OCI-LY3 (cell line): ENCODE data around the gene DVL3.
A peak's percentile ranks its signal among the peaks of the same experiment; 100 is the strongest.

Experiments
- H2AFZ ChIP-seq: fragments of 200-600, 300-600 bp; shearing (Covaris generic); 2 replicates; pipeline ENCODE4 v1.6.0; 2014; ENCODE audit warnings: antibody characterized with exemption, low read depth, low read length
- H3K27ac ChIP-seq: fragments of 200-600, 300-600 bp; sonication (generic); 2 replicates; pipeline ENCODE4 v1.5.1; 2014; ENCODE audit warnings: mild to moderate bottlenecking, low read length, moderate library complexity, mixed read lengths
- H3K27me3 ChIP-seq: fragments of 200-600, 300-600 bp; sonication (generic); 2 replicates; pipeline ENCODE4 v1.6.1; 2014; ENCODE audit warnings: low read depth, low read length, mixed read lengths
- H3K36me3 ChIP-seq: fragments of 200-600, 300-600 bp; sonication (generic); replicated peaks from 2 replicates; pipeline ENCODE3; 2014; ENCODE audit warnings: low read depth, low read length, mixed read lengths
- H3K4me1 ChIP-seq: fragments of 300-600, 200-600 bp; sonication (generic); 2 replicates; pipeline ENCODE4 v1.6.1; 2014; ENCODE audit warnings: low read length, mixed read lengths
- H3K4me2 ChIP-seq: fragments of 200-600, 300-600 bp; sonication (generic); 2 replicates; pipeline ENCODE4 v1.6.1; 2014; ENCODE audit warnings: low read length, mixed read lengths
- H3K4me3 ChIP-seq: fragments of 300-600, 200-600 bp; sonication (generic); 2 replicates; pipeline ENCODE4 v1.5.1; 2014; ENCODE audit warnings: antibody characterized with exemption, mild to moderate bottlenecking, low read length, moderate library complexity
- H3K79me2 ChIP-seq: fragments of 300-600, 200-600 bp; shearing (Covaris generic); 2 replicates; pipeline ENCODE4 v1.6.1; 2014; ENCODE audit warnings: mild to moderate bottlenecking, low read length, mixed read lengths
- H3K9ac ChIP-seq: fragments of 300-600, 200-600 bp; shearing (Covaris generic); 2 replicates; pipeline ENCODE4 v1.6.0; 2014; ENCODE audit warnings: mild to moderate bottlenecking, low read length, moderate library complexity
- H3K9me3 ChIP-seq: fragments of 200-600, 300-600 bp; shearing (Covaris generic); 2 replicates; pipeline ENCODE4 v1.6.1; 2014; ENCODE audit warnings: low read length, mixed read lengths; ENCODE audit not compliant: insufficient read depth
- H4K20me1 ChIP-seq: fragments of 200-600, 300-600 bp; sonication (generic); 2 replicates; pipeline ENCODE4 v1.6.1; 2016; ENCODE audit warnings: low read length, mixed read lengths; ENCODE audit not compliant: insufficient read depth
- EZH2phosphoT487 ChIP-seq: fragments of 200-600 bp; shearing (Covaris generic); IDR thresholded peaks from 2 replicates; pipeline ENCODE4 v1.6.1; 2018; ENCODE audit warnings: antibody characterized with exemption, mixed run types, low read depth
- TF ChIP-seq, protein P1 (sequence below): fragments of 200-600, 300-600 bp; sonication (generic); IDR thresholded peaks from 2 replicates; pipeline ENCODE4 v1.5.1; 2014; ENCODE audit warnings: antibody characterized with exemption, low read length, low read depth

Gene DVL3

DNA sequence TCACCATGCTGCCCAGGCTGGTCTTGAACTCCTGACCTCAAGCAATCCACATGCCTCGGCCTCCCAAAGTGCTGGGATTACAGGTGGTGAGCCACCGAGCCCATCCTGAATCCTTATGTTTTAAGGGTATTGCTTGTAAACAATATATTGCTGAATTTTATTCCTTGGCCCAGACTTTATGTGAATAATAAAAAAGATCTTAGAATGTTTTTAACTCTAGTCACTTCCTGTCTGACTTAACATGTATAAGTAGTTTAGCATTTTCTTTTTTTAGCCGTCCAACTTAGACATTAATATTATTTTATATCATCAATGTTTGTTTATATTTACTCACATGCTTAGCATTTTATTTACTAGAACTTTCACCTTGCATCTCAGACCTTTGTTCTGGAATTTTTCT lies 29.2 kb upstream of the DVL3 start:
- H3K36me3 ChIP-seq, result no peaks in the 10 kb centered on the region
- H3K4me3 ChIP-seq, result no peak overlapping the region
- no peak overlapping the region for H2AFZ ChIP-seq
- H3K27me3 ChIP-seq, result no peaks in the 10 kb centered on the region
- no peaks in the 10 kb centered on the region for H3K4me1 ChIP-seq
- no peak overlapping the region for H3K9ac ChIP-seq
- H3K79me2 ChIP-seq, result no peaks in the 10 kb centered on the region
- TF ChIP-seq EZH2phosphoT487, result no peak
- TF ChIP-seq, protein P1, sequence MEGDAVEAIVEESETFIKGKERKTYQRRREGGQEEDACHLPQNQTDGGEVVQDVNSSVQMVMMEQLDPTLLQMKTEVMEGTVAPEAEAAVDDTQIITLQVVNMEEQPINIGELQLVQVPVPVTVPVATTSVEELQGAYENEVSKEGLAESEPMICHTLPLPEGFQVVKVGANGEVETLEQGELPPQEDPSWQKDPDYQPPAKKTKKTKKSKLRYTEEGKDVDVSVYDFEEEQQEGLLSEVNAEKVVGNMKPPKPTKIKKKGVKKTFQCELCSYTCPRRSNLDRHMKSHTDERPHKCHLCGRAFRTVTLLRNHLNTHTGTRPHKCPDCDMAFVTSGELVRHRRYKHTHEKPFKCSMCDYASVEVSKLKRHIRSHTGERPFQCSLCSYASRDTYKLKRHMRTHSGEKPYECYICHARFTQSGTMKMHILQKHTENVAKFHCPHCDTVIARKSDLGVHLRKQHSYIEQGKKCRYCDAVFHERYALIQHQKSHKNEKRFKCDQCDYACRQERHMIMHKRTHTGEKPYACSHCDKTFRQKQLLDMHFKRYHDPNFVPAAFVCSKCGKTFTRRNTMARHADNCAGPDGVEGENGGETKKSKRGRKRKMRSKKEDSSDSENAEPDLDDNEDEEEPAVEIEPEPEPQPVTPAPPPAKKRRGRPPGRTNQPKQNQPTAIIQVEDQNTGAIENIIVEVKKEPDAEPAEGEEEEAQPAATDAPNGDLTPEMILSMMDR, result no peak
- no peak overlapping the region for H3K4me2 ChIP-seq
- H3K27ac ChIP-seq, result no peak overlapping the region
- no peaks in the 10 kb centered on the region for H3K9me3 ChIP-seq
- no peaks in the 10 kb centered on the region for H4K20me1 ChIP-seq

DNA sequence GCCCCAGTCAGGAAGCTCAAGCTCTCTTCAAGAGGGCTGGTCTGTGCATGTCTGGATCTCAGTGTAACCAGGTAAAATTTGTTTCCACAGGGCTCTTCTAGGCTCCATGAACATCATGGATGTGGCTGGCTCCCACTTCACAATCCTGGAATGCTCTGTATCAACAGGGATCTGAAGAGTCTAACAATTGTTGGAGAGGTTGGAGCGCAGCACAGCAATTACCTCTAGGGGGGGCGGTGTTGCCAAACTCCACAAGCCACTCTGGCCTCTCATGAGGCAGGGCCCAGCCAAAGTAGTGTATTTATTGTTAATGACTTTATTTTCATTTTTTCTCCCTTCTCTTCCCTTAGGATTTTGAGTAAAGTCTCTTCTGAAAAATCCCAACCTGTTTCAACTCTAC lies 26.2 kb upstream of the DVL3 start:
- no peaks in the 10 kb centered on the region for H3K9me3 ChIP-seq
- H3K4me2 ChIP-seq, result no peak overlapping the region
- H3K27ac ChIP-seq, result no peak overlapping the region
- no peak for TF ChIP-seq EZH2phosphoT487
- TF ChIP-seq, protein P1, result peak; percentile 54
- H3K79me2 ChIP-seq, result peaks cover 4% of the 10 kb centered on the region; the same call in 1 of the 2 replicates
- H4K20me1 ChIP-seq, result no peaks in the 10 kb centered on the region
- no peak overlapping the region for H3K4me3 ChIP-seq
- no peaks in the 10 kb centered on the region for H3K27me3 ChIP-seq
- no peak overlapping the region for H2AFZ ChIP-seq
- no peak overlapping the region for H3K9ac ChIP-seq
- H3K4me1 ChIP-seq, result peaks cover 5% of the 10 kb centered on the region
- no peaks in the 10 kb centered on the region for H3K36me3 ChIP-seq

DNA sequence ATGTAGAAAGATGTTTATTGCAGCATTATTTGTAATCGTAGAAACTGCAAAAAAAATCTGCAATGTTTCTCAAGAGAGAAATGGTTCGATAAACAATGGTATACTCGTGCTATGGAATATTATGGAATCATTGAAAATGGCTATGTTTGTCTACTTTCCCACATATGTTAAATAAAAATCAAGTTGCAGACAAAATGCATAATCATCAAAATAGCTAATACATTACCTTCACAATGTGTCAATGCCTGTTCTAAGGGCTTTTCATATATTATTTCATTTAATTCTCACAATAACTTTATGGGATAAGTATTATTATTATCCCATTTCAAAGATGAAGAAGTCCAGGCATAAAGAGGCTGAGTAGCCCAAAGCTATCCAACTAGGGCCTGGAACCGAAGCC lies 22.2 kb upstream of the DVL3 start:
- Histone ChIP-seq H2AFZ (no peak overlapping the region), H3K27me3 (no peaks in the 10 kb centered on the region), H4K20me1 (no peaks in the 10 kb centered on the region), H3K36me3 (peaks cover 6% of the 10 kb centered on the region), H3K79me2 (peaks cover 43% of the 10 kb centered on the region), H3K4me3 (no peak overlapping the region), H3K4me1 (peaks cover 16% of the 10 kb centered on the region), H3K27ac (no peak overlapping the region), H3K9me3 (no peaks in the 10 kb centered on the region), H3K4me2 (no peak overlapping the region), H3K9ac (no peak overlapping the region)
- TF ChIP-seq, protein P1, result no peak
- no peak for TF ChIP-seq EZH2phosphoT487

DNA sequence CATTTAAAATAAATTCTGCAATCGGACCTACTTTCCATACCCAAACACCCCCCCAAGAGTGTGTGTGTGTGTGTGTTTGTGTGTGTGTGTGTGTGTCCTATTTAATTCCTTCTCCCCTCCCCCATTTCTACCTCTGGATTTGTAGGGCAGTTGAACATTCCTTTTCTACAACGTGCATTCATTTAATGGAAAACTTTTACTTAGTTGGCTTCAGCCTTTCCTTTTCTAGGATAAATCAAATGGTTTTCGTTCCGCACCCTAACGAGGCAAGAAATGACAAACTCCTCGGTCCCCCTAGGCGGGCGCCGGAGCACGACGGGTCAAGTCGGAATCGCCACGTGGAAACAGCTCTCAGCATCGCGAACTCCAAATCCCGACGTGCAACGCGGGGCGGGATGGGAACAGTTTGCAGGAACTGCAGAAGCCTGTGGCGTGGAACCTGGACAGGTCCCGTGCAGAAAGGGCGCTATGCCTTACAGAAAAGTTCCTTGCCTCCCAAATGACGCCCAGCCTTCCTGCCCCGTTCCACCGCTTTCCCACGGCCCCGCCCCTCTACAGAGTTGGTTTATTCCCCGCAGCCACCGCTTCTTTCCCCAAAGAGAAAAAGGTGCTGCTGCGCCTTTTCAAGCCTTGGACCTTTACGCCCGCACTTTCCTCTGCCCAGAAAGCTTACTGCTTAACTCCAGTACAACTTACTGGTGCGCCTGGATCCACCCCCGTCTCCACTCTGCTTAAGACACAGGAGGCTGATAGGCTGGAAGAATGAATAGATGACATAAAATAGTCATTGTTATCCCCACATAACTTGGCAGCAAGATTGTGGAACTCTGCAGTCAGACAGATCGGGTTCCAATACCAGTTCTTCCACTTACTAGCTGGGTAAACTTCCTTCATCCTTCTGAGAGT lies 21.1 kb upstream of the DVL3 start:
- Histone ChIP-seq H3K36me3 (peaks cover 8% of the 10 kb centered on the region), H3K9me3 (no peaks in the 10 kb centered on the region), H3K79me2 (peaks cover 52% of the 10 kb centered on the region), H3K27me3 (no peaks in the 10 kb centered on the region), H3K9ac (peak overlapping the region; percentile 90), H3K27ac (peak overlapping the region; percentile 44; the same call in 1 of the 2 replicates), H2AFZ (peak overlapping the region; percentile 85), H3K4me1 (peaks cover 16% of the 10 kb centered on the region), H3K4me3 (peak overlapping the region; percentile 94), H4K20me1 (no peaks in the 10 kb centered on the region), H3K4me2 (peak overlapping the region; percentile 95)
- TF ChIP-seq EZH2phosphoT487, result no peak
- TF ChIP-seq, protein P1, result no peak
